ENCODE measurements around the gene PEX11A.

PEX11A gene

DNA sequence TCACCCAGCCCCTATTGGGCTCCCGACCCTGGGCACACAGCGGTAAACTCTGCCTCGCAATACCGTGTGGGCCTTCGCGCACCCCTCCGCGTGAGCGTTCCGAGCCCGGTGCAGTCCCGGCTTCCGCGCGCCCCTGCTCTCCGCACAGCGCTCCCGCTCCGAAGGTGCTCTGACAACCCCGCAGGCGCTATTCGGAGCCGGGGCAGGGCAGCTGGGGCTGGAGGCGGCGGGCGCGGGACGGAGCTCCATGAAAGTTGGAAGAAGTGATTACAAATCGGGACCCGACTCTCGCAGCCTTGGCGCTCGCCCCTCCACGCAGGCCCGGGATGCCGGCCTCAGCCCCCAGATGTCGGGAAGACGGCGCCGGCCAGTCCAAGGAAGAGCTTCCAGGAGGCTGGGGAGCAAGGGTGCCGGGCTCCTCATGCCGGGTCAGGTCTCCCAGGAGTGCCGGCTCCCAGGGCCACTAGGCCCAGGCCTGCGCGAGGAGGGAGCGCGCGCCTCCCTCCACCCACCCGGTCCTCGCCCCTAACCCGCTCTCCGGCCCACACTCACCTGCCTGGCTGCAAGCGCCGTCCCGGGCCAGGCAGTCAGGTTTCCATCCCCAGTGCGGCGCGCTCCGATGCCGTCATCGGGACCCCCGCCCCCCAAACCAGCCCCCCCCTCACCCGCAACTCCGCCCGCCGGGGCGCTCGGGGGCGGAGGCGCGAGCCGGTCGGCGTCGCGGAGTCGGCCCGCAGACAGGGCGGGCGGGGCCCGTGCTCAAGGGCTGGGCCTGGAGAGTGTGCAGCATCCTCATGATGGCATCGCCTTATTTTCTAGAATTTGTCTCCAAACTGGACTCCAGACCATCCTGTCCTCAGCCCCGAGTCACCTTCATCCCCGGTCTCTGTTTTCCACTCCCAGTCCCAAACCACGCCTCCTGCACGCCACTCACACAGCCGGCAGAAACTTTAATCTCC, 35.4 kb downstream of the PEX11A start, which contains the start of gene KIF7:
KIF7 (minus strand) TSS at position 621 of the 959 bp plus-strand sequence. CDS start 2,537 bp downstream, outside the sequence.
- peak; percentile 85 for DNase-seq

DNA sequence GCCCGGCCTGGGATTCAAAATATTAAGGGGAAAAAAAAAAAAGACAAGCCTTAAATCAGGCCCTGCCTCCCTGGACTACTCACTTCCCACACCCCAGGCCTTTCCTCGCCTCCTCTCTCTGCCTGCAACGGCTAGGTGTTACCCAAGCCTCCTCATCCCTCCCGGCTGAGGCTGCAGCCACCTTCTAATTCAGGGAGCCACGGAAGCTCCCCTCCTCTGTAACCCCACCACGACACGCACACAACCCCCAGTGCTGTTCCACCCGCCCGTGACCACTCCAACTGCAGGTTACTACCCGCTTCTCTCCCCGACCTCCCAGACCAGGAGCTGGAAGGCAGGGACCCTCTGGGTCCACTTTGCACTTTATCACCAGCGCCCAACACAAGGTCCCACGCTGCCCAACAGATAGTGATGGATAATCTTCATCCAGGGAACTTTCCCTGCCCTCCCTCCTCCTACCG, 36.2 kb downstream of the PEX11A start:
- no peak for DNase-seq

DNA sequence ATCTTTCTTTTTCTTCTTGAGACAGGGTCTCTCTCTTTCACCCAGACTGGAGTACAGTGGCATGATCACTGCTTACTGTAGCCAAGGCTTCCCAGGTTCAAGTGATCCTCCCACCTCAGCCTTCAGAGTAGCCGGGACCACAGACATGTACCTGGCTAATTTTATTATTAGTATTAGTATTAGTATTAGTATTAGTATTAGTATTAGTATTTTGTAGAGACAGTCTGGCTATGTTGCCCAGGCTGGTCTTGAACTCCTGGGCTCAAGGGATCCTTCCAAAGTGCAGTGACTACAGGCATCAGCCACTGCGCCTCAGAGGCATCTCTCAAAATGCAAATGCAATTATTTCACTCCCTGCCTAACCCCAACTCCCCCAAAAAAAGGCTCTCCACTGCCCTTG, 37.0 kb downstream of the PEX11A start:
- no peak for DNase-seq

DNA sequence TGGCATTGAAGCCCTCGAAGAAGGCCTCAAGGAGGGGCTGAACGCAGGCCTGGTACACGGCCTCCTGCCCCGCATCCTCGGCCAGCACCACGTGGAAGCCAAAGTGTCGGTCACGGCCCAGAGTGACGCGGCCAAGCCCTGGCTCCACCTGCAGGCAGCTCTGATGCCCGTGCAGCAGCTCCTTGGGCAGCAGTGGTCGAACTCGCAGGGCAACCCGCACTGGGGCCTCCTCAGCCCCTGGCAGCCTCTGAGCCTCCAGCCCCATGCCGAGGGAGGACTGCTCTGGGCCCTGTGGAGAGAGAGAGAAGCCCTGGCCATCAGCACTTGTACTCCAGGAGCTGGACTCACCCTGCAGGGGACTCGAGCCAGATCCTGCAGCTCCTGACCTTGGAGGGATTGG, 37.9 kb downstream of the PEX11A start:
- DNase-seq: no peak

DNA sequence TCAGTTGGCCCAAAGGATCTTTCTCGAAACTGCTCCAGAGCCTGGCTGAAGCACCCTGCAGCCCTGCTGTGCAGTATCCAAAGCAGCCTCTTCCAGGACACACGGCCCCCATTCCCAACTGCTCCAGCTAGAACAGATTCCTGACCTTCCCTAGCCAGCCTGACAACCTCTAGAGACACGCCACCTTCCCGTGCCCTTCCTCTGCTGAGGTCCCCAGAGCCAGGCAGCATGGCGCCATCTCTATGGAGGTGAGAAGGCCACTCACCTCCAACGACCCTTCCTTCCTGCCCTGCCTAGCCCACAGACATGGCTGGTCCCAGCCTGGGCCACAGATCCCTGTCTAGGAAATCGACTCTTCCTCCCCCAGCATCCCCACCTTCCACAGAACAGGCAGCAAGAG, 38.4 kb downstream of the PEX11A start:
- no peak for DNase-seq

DNA sequence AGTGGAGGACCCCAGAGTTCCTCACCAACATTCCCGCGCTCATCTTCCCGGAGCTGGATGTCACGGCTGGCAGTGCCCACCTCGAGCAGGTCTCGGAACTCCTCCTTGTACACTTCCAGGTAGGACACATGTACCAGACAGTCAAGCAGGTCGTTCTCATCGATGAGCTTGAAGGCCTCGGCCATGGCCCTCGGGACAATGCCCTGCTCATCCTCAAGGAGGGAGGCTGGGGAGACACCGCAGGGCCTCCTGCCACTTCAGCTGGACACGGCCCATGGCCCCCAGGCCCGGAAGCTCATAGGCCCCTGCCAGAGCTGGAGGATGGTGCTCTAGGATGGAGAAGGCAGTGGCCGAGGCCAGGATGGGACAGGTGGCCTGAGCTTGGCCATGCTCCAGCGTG, 40.8 kb downstream of the PEX11A start:
- no peak for DNase-seq

DNA sequence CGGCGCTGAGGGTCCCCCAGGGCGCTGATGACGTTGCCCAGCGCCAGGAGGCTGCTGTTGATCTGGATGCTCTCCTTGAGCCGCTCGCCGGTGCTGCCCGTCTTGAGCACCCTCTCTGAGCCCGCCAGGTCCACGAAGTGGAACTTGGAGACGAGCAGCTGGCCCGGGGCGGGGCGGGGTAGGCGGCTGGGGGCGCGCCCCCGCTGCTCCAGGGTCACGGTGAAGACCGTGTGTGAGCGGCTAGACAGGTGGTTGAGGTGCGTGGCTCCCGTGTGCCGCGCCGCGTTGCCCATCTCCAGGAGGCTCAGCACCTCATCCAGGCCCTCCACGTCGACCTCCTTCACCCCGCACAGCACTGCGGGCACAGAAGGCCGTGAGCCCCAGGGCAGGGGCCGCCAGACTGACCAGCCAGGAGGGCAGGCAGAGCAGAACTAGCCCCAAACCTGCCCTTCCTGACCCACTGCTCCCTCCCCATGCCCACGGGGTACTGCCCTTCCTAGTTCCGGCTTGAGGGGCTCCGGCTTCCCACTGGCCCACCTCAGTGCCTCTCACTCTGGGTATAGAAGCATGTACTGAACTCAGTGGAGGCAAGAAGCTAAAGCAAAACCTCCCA, 41.4 kb downstream of the PEX11A start:
- no peak for DNase-seq

DNA sequence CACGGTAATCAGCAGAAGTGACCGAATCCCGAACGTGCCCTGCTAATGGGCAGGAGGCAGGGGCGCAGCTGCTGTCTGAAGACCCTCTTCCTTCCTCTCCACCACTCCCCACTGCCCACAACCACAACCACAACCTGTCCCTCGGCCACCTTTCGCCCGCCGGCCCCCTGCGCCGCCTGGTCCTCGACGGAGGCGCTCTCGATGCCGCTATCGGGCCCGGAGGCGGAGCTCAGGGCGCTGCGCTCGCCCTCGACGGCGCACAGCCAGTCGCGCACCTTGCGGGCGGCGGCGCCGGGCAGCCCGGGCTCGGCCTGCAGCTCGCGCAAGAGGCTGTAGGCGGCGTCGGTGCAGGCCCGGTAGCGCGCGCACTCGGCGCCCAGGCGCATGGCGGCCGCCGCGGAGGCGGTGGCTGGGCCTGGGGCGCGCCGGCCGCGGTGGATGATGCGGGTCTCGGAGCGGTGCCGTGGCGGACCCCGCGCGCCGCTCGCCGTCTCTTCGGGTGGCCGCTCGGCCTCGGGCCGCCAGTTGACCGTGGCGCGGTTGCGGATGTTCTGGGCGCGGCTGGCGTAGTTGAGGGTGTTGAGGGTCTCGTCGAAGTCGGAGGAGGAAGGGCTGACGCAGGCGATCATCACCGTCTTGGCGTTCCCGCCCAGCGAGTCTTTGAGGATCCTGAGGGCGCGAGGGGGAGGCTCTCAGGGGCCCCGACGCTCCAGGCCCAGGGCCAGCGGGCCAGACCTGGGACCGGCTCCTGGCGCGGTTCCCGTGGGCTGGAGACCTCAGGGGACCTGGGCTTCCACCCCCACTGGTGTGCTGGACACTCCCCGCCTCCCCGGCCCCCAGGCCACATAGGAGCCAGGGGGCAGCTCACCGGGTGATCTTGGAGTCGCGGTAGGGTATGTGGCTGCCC, 42.2 kb downstream of the PEX11A start:
- no peak for DNase-seq

DNA sequence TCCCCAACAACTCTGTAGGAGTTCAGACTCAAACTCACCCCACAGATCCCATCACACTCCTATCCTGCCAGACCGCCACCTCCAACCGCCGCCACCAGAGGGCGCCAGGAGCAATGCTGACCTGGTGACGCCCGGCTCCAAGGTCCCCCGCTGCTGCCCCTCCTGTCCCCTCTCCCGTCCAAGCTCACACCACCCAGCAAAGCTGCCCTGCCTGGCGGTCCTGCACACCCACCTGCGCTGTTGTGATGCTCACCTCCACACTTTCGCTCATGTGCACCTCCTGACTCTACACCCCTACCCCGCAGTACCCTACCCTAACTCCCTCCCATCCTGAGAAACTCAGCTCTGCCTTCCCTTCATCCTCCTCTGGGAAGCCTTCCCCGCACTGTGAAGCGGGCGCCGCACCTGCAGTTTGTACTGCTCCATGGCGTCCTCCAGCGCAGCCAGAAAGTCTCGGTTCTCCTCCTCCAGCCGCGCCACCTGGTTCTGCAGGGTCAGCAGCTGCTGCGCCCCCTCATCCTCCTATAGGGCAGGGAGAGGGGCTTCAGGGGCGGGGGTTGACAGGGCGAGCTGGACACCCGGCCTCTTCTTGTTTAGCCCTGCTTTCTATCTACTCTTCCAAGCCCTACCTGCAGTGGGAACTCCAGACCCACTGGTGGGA, 43.2 kb downstream of the PEX11A start:
- DNase-seq: peak; percentile 79

DNA sequence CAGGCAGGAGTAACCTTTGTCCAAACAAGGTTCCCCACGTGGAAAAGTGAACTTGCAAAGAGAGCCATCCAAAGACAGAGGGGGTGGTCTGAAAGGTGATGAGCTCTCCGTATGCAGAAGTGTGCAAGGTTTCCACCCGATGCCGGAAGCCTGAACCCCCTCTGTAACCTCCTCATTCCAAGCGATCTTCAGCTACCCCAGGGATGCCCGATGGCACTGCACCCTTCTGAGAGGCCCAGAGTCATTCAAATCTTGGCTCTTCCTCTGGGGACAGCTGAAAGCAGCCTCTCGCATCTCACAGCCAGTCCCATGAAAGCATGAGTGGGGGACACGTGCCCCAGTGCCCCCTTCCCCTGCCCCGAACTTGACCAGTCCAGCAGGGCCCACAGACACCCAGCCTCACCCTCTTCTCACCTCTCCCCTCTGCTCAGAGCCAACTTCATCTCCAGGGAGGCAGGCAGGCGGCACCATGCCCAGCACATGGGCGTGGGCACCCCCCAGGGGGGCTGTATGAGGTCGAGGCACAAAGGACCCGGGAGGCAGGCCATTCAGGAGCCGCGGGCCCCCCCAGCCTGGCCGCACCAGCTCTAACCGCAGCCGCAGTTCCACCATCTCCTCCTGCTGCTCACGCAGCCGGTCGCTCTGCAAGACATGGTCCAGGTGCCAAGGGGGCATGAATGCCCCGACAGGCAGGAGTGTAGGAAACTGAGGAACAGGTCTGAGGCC, 44.0 kb downstream of the PEX11A start:
- DNase-seq: no peak

DNA sequence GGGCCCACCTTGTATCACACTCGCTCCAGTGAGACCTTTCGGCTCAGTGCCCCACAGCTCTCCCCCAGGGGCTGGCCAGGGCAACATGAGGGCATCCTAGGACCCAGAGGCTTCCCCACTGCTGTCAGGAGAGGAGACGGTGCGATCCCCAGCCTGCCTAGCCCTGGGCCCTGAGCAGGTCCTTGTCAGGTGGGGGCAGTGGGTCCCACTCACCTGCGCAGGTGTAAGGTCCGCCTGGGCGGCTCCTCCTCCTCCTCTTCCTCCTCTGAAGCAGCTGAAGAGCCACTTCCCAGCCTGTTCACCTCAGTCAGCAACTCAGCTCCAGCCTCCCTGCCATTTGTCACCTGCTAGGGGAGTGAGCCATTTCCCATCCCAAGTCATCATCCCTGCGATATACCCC, 44.9 kb downstream of the PEX11A start:
- no peak for DNase-seq

DNA sequence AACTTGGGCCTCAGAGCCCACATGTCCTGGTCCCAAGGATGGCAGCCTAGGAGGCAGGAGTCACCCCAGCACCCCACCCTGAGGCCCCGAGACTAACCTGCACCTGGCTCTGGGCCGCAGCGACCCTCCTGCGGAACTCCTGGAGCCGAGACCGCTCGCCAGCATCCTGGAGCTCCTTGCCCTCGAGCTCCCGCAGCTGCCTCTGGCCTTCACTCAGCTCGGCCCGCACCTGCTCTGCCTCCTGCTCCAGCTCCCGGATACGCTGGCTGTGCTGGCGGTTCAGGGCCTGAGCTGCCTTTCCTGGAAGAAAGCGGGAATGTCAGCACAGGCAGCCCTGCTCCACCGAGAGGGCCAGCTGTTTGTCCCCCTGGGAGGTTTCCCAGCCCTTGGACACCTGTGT, 48.4 kb downstream of the PEX11A start:
- peak; percentile 38 for DNase-seq

DNA sequence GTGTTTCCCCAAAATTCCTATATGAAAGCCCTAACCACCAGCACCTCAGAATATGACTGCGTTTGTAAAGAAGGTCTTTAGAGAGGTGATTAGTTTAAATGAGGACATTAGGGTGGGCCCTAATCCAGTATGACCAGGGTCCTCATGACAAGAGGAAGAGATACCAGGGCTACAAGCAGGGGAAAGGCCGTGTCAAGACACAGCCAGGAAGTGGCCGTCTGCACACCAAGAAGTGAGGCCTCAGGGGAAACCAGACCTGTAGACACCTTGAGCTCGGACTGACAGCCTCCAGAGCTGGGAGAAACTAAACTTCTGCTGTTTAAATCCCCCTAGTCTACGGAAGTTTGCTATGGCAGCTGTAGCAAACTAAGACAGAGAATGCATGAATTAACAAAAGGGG, 49.5 kb downstream of the PEX11A start:
- DNase-seq: no peak

DNA sequence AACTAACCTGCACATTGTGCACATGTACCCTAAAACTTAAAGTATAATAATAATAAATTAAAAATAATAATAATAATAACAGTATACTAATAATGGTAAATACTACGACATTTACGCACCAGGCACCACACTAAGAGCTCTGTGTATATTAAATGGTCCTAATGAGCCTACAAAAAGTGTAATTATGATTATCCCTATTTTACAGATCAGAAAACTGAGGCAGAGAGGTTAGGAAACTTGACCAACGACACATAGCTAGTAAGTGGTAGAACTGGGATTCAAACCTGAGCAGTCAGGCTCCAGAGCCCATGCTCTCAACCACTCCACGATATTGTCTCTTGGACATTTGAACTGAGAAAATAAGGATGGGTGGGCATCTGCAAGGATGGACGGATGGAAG, 50.3 kb downstream of the PEX11A start:
- no peak for DNase-seq

DNA sequence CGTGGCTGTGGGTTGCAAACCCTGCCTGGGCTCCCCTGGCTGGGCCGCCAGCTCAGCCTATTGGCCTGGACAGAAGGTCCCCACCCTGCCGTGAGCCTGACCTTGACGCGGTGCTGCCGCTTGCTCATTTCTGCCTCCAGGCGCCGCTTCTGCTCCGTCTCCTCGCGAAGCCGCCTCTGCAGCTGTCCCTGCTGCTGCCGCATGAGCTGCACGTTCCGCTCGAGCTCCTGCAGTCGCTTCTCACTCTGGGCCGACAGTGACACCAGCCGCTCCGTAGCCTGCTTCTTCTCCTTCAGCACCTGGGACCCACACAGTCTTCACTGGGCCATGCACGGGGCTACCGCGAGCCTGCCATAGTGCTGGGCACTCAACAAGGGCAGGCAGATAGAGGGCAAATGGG, 57.0 kb downstream of the PEX11A start:
- no peak for DNase-seq

DNA sequence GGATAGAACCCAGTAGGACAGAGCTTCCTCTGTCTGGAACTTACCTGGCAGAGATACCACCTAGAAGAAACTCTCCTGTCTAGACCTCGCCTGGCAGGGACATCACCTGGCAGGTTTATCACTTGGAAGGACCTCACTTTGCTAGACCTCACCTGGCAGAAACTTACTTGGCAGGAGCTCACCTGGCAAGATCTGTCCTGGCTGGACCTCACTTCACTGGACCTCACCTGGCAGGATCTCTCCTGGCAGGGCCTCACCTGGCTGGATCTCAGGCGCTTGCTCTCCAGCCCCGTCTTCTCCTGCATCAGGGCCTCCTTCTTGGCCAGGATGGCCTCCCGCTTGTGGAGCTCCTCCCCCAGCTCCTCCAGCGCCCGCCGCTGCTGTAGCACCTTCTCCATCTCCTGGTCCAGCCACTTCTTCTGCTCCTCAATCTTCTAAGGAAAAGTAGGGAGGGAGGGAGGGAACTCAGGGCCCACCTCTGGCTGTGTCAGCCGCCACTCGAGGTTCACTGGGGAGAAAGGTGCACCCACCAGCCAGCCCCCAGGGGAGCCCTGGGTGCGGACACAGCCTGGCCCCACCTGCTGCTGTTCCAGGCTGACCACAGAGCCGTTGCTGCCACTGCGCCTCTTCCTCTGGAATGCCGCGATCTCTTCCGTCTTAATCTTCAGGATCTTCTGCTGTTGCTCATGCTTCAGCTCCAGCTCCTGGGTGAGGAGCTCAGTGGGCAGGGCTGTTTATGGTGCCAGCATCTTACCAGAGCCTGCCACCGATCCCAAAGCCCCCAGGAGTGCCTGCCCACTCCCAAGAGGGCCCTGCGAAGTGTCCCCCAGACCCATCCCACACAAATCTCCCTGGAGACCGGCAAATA, 57.8 kb downstream of the PEX11A start:
- no peak for DNase-seq

DNA sequence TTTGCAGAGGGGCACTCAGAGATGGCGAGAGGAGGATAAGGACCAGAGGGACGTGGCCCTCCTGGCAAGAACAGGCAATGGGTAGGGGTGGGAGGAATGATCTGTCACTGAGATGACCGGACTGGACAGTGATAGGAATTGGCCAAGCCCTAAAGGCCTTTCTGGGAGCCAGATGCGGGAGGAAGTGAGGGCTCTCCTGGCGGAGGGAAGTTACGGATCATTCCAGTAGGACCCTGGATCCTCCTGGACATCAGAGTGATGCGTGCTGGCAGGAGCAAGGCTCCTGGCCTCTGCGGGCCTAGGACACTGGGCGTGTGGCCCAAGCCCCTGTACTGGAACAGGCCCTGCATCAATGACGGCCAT, 58.7 kb downstream of the PEX11A start:
- DNase-seq: no peak
